A673 (cell line): Measurements from ENCODE around the gene FAM89A. TPM values are rescaled to one million over a fixed set of nuclear protein-coding genes. Genes with fewer than 3 reads are reported as not detected.

Experiments
- BruUV-seq: library from RNA; stranded (reverse); fragments of 400-500 nt; replicated peaks from 2 replicates; lab custom pipeline; 2021; lab: Mats Ljungman, UMichigan
- CTCF ChIA-PET: fragments of 300-600 bp; sonication (Branson Sonifier 250); formaldehyde crosslinking; loops from one replicate; lab custom pipeline; 2022; ENCODE audit warnings: antibody characterized with exemption; lab: Charles Lee
- POLR2A ChIA-PET: fragments of 300-600 bp; sonication (Branson Sonifier 250); formaldehyde crosslinking; loops from one replicate; lab custom pipeline; 2022; ENCODE audit warnings: antibody characterized with exemption; ENCODE audit not compliant: low non-redundant PET; lab: Charles Lee
- DNase-seq: peaks from one replicate; pipeline ENCODE4 v3.0.0-alpha.2; 2015; ENCODE audit warnings: low spot score
- H3K27ac ChIP-seq: fragments of 200-600 bp; sonication (generic); 2 replicates; pipeline ENCODE4 v1.5.1; 2016; ENCODE audit warnings: mixed run types, low read depth, mild to moderate bottlenecking, mixed read lengths, antibody characterized with exemption, low read length; ENCODE audit not compliant: poor library complexity, severe bottlenecking
- H3K27me3 ChIP-seq: fragments of 200-600 bp; sonication (generic); replicated peaks from 2 replicates; pipeline ENCODE4 v1.6.1; 2017; ENCODE audit warnings: mixed run types, low read depth, mild to moderate bottlenecking, mixed read lengths, antibody characterized with exemption, low read length; ENCODE audit not compliant: insufficient read depth, poor library complexity
- H3K36me3 ChIP-seq: fragments of 200-600 bp; sonication (generic); 2 replicates; pipeline ENCODE4 v1.6.1; 2016; ENCODE audit warnings: mixed run types, mild to moderate bottlenecking, mixed read lengths, antibody characterized with exemption, low read length; ENCODE audit not compliant: insufficient read depth, poor library complexity, severe bottlenecking
- H3K4me1 ChIP-seq: fragments of 200-600 bp; sonication (generic); 2 replicates; pipeline ENCODE4 v1.6.1; 2017; ENCODE audit warnings: mixed run types, mild to moderate bottlenecking, mixed read lengths, antibody characterized with exemption, low read length; ENCODE audit not compliant: insufficient read depth, poor library complexity, severe bottlenecking
- H3K4me3 ChIP-seq: fragments of 200-600 bp; sonication (generic); 2 replicates; pipeline ENCODE4 v1.5.1; 2016; ENCODE audit warnings: low read depth, mixed run types, mild to moderate bottlenecking, mixed read lengths, low read length; ENCODE audit not compliant: poor library complexity, severe bottlenecking
- H3K9me3 ChIP-seq: fragments of 200-600 bp; sonication (generic); 2 replicates; pipeline ENCODE4 v1.6.1; 2016; ENCODE audit warnings: mixed run types, low read depth, mild to moderate bottlenecking, mixed read lengths, antibody characterized with exemption, low read length; ENCODE audit not compliant: poor library complexity, severe bottlenecking
- CTCF ChIP-seq: fragments of 300-800, 200-600 bp; sonication (generic); conservative IDR thresholded peaks from 2 replicates; pipeline ENCODE4 v1.5.1; 2017; ENCODE audit warnings: low read depth, mild to moderate bottlenecking, antibody characterized with exemption, low read length, moderate library complexity, mixed read lengths
- EZH2 ChIP-seq: fragments of 200-600 bp; sonication (generic); IDR thresholded peaks from 2 replicates; pipeline ENCODE4 v1.6.1; 2017; ENCODE audit warnings: borderline replicate concordance, low read depth, mild to moderate bottlenecking, mixed read lengths, antibody characterized with exemption, low read length; ENCODE audit not compliant: poor library complexity, severe bottlenecking
- intact Hi-C: fragments of 100-400 bp; cut with micrococcal nuclease; formaldehyde crosslinking; loops from one replicate; pipeline ENCODE4 v1.10.0; 2022; ENCODE audit not compliant: unreplicated experiment
- total RNA-seq: library from RNA; stranded (reverse); gene quantifications from 2 replicates; pipeline ENCODE4 v1.2.3, GENCODE V29; 2021

FAM89A gene
- total RNA-seq, 1 experiment from 2014 or later, result 12.1 TPM

DNA sequence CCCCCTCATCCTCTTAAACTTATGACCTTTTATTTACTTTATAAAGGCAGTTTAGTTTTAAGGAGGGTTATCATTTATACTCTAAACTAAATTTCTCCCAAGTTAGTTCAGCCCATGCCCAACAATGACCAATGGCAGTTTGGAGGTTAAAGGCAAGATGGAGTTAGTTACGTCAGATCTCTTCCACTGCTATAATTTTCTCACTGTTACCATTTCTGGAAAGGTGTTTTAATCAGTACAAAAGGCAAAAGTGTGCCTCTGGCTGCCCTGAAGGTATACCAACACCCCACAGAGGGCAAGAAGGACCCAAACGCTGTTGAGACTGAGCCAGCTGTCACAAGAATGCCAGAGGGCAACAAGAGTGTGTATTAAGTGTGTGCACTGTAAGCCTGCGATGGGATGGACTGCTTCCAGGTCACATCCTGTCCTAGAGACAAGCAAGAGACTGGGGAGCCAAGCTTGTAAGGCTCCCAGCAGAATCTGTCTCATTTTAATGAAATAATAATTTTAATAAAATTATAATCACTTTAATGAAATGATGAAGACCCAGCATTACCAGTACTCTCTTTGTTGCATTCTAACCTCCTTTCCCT is 32.5 kb upstream of the FAM89A start:
- CTCF ChIA-PET, result no interaction called here
- POLR2A ChIA-PET, result no interaction called here
- H3K4me1 ChIP-seq, result no peaks in the 10 kb centered on the region
- H3K9me3 ChIP-seq, result no peaks in the 10 kb centered on the region
- intact Hi-C loops, result no loop called here
- TF ChIP-seq CTCF, result no peak
- no peak for TF ChIP-seq EZH2
- DNase-seq, result no peak
- no TSS peak for BruUV-seq
- H3K4me3 ChIP-seq, result no peak overlapping the region
- H3K27ac ChIP-seq, result no peak overlapping the region
- H3K36me3 ChIP-seq, result no peaks in the 10 kb centered on the region
- no peaks in the 10 kb centered on the region for H3K27me3 ChIP-seq

DNA sequence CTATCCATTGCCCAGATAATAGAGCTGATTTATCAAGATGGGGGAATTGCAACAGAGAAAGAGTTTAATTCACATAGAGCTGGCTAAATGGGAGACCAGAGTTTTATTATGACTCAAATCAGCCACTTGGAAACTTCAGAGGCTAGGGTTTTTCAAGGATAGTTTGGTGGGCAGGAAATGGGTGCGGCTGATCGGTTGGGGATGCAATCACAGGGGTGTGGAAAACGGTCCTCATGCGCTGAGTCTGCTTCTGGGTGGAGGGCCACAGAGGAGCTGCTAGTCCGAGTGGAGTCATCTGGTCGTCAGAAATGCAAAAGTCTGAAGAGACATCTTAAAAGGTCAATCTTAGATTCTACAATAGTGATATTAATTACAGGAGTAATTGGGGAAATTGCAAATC is 32.0 kb upstream of the FAM89A start:
- no peak overlapping the region for H3K4me3 ChIP-seq
- H3K4me1 ChIP-seq, result no peaks in the 10 kb centered on the region
- ChIA-PET POLR2A (no interaction called here), CTCF (no interaction called here)
- TF ChIP-seq EZH2 (no peak), CTCF (no peak)
- H3K27ac ChIP-seq, result no peak overlapping the region
- DNase-seq, result no peak
- BruUV-seq, result no TSS peak
- intact Hi-C loops, result no loop called here
- H3K9me3 ChIP-seq, result no peaks in the 10 kb centered on the region
- no peaks in the 10 kb centered on the region for H3K36me3 ChIP-seq
- H3K27me3 ChIP-seq, result no peaks in the 10 kb centered on the region

DNA sequence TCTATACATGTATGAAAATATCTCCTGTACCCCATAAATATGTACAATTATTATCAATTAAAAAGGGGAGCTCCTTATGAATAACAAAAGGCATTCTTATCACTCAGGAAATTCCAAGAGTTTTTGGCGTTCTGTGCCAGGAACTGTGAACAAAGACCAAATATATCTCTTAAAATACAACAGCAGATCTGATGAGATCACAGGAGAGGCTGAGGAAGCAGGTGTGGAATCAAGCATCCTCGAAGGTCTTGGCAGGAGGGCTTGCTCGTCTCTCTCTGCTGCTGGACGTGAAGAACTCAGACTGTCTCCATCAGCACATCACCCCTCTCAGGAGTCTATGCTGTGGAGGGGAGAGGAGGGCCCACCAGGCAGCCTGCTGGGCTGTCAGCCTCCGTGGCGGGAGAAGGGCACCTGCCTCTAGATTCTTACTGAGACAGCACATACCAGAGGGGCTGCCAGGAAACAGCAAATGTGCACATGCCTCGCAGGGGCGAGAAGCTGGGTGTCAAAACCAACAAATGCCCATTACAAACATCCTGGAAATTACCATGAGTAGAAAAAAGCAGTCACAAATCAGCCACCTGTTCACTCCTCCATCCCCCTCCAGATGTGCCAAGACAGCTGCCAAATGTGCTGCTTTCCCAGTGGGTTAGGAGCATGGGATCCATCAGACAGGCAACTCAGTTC is 30.8 kb upstream of the FAM89A start:
- Histone ChIP-seq H3K27me3 (no peaks in the 10 kb centered on the region), H3K36me3 (no peaks in the 10 kb centered on the region), H3K4me1 (no peaks in the 10 kb centered on the region), H3K27ac (no peak overlapping the region), H3K9me3 (no peaks in the 10 kb centered on the region), H3K4me3 (no peak overlapping the region)
- no peak for TF ChIP-seq CTCF
- TF ChIP-seq EZH2, result no peak
- BruUV-seq, result no TSS peak
- DNase-seq, result no peak
- intact Hi-C loops, result no loop called here
- CTCF ChIA-PET, result no interaction called here
- POLR2A ChIA-PET, result no interaction called here
